Activated naive CD4-positive, alpha-beta T cell treated with Interleukin-2 at 50 U/mL for 16 hours (primary cell): Measurements from ENCODE around the gene NLN.
"Not testable (repeated sequence)": the region's sequence is repeated elsewhere in the genome, so short reads cannot be mapped to it uniquely, and the experiment has no call there.

Experiments
- DNase-seq: peaks from one replicate; pipeline ENCODE4 v3.0.0-alpha.2; 2020

NLN gene

DNA sequence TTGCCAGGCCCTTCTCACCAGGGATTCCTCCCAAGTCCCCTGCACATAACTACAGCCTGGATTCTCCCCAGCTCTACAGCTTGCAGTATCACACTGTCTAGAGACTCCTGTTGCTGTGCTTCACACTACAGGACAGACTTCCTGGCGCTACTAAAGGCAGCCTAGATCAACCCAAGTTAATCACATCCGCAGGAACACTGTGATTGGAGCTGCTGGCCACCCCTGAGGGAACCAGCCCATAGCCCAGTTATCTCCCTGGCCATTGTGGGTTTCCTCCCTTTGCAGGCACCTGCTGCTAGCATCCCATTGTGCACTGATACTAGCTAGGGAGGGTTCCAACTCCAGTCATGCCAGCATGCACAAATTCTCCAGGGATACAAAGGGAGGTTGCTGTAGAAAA, 53.5 kb downstream of the NLN start:
- no peak for DNase-seq

DNA sequence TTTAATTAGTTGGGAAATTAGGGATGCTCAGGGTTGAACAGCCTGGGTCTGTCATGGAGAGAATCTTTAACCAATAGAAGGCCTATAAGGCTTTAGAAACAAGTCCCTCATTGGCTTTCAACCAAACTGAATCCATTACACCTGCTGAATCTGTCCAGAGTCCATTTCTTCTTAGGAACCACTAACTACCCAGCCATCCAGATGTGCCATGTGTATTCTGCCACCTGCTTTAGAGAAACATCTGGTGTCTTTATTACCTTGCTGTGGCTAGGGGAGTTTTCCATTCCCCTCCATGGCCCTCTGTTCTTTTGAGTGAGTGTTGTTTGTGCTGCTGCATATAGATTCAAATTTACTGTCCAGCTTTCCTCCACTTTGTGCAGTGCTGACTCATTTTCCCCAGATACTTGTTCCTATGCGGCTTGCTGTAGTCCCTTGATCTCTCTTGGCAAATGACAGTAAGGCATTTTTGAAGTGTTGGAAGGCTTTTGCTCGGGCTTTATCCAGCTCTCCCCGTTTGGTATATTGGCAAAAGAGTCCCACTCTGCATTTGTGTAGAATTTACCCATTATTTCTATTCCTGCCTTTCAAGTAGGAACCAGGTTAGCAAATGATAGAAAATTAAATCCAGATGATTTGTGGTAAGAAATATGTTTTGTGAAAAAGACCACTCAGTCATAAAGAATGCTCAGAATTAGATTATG, 54.6 kb downstream of the NLN start:
- DNase-seq = no peak

DNA sequence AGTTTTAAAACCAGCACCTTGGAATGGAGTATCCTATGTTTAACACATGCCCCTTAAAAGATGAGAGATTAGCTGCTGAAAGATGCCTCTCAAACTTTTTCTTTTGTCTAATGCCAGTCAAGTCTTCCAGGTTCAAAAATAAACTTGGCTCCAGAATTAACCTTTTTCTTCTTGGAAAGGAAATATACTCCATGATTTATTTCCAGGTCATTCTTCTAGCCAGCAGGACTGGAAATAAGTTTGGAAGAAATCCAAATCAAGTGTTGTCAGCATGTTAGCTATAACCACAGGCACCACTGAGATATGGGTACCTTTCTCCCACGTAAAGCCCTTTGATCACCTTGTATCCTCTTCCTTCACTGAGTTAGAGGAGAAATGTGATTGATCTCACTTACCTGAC, 56.1 kb downstream of the NLN start:
- DNase-seq = no peak

DNA sequence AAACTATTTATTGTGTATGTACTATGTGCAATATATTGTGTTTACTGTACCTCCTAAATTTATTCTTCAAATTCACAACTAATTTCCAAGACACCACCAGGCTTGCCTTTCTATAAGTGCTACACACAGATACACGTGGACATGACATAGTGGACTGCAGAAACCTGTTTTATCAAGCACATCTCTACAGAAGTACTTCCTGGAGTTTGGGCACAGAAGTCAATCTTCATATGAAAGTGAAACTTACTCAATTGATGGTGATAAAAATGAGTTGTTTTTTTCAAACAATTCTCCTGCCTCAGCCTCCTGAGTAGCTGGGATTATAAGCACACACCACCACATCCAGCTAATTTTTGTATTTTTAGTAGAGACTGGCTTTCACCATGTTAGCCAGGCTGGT, 57.6 kb downstream of the NLN start:
- no peak for DNase-seq

DNA sequence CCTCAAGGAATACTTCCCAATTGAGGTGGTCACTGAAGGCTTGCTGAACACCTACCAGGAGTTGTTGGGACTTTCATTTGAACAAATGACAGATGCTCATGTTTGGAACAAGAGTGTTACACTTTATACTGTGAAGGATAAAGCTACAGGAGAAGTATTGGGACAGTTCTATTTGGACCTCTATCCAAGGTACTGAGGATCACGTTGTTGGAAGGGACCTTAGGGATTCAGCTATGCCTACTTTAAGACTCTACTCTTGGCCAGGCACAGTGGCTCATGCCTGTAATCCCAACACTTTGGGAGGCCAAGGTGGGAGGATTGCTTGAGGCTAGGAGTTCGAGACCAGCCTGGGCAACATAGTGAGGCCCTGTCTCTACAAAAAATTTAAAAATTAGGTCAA, 66.3 kb downstream of the NLN start:
- not testable (repeated sequence) for DNase-seq

DNA sequence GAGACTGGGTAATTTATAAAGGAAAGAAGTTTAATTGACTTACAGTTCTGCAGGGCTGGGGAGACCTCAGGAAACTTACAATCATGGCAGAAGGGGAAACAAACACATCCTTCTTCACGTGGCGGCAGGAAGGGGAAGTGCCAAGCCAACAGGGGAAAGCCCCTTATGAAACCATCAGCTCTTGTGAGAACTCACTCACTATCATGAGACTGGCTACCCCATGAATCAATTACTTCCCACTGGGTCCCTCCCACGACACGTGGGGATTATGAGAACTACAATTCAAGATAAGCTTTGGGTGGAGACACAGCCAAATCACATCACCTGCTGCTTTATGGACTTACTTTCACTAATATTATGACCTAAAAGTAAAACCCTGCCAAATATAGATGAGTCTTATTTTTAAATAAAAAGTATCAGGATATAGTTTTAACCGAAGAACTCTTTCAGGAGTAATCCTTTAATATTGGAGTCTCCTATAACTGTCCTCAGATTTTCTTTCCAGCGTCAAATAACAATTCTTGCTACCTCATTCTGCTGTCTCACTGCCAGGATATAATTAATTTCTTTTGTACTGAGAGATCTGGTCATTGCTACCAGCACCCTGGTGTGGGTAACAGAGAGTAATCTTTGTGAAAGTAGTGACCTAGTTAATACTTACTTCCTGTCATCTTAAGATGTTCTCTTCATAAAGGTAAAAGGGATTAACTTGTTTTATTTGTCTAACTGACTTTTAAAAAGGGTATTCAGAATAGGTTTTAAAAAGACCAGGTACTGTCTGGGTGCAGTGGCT, 68.6 kb downstream of the NLN start:
- peak; percentile 45 for DNase-seq

DNA sequence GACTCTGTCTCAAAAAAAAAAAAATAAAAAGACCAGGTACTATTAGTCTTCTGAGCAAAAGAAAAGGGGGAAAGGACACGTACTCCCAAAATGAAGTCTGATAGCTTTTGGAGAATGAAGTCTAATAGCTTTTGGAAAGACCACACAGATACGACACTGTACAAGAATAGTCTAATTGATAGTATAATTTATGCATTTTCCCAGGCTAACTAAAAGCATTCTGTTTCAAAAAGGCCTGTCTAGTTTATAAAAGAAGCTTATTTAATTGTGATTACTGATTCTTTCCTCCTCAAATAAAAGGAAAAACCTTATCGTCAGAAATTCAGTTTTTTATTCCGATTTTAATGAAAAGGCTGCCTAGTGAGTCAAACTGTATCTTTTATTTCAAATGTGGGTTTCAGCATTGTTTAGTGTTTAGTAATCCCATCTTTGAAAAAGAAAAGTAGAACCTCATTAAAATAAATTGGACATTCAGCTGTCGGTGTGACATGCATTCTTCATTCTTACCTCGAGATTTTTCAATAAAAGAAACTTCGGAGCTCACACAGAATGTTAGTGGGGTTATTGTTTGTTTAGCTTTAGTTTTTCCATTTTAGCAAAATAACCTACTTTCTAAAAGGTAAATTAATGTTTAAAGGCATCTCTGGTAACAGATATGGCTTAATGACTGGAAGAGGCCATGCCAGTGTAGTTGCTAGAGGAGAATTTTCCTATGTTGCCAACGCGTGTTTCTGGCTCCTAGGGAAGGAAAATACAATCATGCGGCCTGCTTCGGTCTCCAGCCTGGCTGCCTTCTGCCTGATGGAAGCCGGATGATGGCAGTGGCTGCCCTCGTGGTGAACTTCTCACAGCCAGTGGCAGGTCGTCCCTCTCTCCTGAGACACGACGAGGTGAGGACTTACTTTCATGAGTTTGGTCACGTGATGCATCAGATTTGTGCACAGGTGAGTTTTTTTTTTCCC, 70.0 kb downstream of the NLN start:
- no peak for DNase-seq

DNA sequence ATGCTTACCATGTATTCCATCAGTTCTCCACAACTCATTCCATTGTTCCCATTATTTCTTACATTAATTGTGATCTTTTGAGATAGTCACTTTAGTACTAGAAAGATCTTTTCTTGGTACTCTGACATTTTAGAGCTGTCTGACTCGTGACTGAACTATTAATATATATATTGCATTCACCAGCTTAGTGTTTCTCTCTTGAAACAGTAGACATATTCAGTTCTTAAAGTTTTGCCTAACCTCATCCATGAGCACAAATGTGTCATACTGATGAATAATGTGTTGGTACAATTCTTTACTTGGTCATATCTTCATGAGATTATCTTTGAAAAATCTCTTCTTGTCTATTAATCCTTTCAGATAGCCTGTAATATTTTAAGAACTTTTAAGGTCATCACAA, 74.3 kb downstream of the NLN start:
- DNase-seq = no peak

DNA sequence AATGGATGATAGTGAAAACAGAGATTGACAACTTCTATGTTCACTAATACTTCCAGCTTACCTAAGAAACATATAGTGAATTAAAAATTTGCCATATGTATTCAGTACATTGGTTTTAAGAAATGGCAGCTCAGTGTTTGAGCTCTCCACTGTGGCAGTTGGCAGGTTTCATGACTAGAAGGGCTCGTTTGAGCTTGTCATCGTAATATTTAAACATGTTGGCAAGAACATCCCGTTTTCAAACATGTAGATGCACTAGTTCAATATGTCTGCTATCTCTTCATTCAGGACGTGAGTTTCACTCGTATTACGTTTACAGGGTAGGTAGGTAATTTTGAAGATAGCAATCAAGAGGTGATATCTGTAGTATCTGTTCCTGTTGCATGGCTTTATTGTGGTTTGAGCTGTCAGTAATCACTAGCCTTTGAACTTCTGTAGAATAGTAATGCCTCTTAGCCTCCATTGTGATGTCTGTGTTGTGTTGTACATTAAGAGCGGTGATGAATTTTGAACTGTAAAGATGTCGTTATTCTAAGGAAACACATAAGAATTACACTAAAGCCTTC, 74.8 kb downstream of the NLN start:
- DNase-seq = no peak

DNA sequence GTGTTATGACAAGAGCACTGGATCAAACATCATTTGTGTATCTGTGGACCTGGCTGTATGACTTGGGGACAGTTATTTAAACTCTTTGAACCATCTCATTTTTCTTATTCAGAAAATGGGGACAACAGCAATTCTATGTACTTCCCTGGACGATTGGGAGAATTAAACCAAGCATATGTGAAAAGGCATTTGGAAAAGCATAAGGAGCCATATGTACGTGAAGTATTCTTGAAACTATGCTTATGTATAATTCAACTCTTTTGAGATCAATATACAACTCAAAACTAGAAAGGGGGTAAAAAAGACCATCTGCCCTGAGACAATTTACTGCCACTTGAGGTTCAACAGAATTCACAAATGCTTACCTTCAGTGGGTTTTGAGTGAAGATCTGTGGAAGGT, 75.5 kb downstream of the NLN start:
- no peak for DNase-seq

DNA sequence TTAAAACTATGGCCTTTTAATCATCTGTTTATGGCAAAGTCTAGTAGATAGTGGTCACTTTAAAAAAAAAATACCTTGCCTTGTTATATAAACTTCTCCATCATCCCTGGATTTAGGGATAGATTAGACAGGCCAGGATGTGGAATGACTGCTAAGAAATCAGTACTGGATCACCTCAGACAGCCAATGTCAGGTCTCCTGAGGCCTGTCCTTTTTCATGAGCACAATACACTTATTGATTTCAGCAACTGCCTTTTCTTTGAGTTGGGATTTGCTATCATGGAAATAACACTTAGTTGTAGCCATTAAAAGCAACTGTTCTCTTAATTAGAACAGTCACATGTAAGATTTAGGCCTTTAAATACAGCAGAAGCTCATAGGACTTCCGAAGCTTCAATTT, 77.9 kb downstream of the NLN start:
- DNase-seq = no peak

DNA sequence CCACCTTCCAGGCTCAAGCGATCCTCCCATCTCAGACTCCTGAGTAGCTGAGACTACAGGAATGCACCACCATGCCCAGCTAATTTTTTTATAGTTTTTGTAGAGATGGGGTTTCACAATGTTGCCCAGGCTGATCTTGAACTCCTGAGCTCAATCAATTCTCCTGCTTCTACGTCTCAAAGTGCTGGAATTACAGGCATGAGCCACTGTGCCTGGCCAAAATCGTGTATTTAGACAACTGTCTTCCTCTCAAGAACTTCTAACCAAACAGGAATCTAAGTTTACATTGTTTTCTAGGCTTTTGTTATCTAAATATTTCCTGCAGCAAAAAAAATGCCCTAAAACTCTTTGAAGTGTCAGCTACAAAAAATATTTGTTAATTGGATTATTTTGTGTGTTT, 78.8 kb downstream of the NLN start:
- no peak for DNase-seq

DNA sequence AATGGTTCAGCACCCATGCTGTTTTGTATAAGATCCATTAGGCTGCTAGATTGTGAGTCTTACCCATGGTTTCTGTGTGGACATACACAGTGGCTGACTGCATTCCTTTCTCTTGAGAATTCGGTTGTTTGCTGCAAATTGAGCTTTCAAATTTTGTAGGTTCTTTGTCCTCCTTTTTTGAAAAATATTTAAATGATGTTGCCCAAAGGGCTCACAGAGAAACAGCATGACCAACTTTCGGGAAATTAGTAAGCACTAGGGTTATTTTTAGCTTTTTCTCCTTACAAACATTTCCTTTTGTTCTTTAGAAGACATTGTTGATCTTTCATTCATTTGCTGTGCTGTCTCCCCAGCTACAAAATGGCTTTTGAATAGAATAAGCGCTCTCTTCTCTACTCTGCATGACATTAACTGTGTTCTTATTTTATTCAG, 79.4 kb downstream of the NLN start:
- DNase-seq = no peak

DNA sequence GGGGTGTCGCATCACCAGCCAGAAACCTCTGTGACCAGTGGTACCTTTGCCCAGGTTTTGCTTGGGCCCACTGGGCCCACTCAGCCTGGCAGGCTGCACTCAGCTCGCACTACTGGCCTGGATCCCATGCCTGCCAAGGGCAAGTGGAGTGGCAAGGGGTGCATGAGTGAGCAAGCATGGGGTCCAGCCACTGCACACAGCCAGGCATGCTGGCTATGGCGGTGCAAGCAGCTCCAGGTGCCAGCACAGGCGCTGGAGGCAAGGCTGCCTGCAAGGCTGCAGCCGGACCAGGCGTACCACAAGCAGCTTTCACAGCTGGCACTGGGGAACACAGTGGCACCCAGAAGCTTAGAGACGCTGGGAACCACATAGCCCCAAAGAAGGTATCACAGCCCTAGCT, 80.1 kb downstream of the NLN start:
- DNase-seq = no peak

DNA sequence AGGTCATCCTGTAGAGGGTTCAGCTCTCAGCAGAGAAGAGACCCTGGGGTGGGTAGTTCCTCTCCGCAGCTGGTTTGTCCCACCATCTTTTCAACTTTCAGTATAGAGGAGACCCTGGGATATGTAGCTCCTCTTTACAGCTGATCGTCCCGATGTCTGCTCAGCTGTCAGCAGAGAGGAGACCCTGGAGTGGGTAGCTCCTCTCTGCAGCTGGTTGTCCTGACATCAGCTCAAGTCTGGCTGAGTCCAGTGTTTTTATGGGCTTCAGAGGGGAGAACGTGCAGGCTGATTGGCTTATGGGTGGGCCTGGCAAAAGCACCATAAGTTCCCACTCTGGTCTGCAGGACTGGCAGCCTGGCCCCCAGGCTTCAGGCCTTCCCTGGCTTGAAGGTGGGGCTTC, 80.8 kb downstream of the NLN start:
- DNase-seq = no peak

DNA sequence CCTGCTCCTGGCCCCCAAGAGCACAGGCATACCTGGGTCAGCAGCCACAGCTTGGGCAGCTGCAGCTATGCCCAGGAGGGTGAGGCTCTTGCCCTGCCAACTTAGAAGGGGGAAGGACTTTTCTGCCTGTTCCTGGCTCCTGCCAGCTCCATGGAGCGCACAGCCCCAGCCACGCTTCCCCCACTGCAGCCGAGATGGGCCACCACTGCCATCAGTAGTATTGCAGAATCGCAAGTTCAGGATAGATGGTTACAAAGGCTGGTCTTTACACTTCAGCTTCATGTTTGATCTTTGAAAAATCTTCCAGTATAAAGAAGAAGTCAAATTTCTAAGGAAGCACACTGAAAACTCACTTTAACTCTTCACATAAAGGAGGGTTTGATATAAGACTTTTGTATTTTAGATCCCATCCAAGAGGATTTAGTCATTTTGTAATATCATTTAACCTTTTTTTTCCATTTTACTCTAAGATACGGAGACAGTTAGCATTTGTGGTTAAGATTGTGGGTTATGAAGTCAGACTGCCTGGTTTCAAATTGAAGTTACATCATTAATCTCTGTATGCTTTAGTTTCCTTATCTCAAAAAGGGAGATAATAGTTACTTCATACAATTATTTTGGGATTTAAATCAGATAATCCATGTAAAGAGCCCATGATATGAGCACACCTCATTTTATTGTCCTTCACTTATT, 81.8 kb downstream of the NLN start:
- DNase-seq = no peak

DNA sequence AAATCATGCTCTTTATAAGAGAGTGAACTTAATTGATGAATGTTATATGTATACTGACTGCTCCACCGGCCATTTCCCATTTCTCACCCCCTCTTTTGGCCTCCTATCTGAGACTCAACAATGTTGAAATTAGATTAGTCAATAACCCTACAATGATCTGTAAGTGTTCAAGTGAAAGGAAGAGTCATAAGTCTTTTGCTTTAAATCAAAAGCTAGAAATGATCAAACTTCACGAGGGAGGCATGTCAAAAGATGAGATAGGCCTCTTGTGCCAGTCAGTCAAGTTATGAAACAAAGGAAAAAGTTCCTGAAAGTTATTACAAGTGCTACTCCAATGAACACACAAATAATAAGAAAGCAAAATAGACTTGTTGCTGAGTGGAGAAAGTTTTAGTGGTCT, 83.1 kb downstream of the NLN start:
- no peak for DNase-seq

DNA sequence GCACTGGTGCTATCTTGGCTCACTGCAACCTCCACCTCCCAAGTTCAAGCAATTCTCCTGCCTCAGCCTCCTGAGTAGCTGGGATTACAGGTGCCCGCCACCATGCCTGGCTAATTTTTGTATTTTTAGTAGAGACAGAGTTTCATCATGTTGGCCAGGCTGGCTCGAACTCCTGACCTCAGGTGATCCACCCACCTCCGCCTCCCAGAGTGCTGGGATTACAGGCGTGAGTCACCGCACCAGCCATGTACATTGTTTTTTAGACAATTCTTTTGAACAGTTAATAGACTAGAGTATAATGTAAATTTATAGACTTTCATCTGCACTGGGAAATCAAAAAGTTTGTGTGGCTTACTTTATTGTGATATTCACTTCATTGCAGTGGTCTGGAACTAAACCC, 85.5 kb downstream of the NLN start:
- DNase-seq = not testable (repeated sequence)

DNA sequence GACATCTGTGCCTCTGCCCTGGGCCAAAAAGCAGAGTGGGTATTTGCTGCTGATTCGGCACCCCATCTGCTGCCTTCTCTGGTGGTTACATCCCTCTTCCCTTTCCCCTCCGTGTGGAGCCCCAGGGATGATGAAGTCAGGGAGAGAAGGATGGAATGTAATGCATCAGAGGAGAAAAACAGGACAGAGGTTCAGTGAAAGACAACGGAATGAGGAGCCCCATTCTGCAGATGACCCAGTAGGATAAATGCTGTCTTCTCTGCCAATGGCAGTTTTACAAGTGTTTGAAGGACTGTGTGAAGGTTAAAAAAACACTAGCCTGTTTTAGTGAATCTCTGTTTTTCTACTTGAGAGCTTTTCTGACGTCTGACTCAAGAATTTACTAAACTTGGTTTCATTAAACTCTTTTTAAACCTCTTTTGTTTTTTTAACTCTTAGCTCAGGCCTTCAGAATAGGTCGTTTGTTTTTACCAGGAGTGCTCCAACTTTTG, 86.3 kb downstream of the NLN start:
- no peak for DNase-seq

DNA sequence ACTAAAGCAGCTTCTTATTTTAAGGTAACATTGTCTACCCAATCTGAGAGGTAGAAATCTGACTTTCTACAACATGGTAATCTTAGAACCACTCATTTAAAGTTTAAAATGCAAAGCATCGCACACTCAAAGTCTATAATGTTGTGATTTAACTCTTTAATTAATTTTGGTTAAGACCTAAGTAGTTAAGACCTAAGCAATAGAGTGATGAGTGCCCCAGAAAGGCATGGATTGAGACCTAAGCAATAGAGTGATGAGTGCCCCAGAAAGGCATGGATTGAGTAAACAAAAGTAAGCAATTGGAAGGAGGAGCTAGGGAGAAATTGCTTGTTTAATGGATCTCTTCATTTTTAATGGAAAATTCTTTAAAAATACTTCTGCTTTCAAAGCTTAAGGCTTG, 86.8 kb downstream of the NLN start:
- DNase-seq = no peak

DNA sequence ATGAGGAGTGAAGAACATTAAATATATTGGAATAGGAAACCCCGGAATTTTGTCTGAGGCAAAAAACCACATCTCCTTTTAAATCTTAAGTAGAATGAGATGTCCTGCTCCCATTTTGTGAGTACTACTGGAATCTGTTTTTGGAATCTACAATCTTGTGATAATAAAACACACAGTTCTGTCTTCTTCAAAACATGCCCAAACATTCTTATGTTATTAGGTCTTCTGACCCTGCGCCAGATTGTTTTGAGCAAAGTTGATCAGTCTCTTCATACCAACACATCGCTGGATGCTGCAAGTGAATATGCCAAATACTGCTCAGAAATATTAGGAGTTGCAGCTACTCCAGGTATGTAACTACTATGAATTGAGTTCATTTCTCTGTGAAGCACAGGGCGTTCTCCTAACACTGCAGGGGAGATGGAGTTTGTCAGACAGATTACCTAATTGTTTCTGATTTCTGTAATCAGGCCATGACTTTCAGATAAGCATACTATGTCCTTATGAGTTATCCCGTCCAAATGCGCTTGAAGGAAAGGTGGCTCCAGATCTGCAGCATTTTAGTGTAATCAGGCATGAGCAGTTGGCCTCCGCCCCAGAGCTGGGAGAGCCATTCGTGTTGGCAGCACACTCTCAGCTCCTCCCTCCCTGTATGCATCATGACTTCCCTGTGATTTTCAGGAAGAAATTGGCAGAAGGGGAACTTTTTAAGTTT, 88.0 kb downstream of the NLN start:
- DNase-seq = no peak

DNA sequence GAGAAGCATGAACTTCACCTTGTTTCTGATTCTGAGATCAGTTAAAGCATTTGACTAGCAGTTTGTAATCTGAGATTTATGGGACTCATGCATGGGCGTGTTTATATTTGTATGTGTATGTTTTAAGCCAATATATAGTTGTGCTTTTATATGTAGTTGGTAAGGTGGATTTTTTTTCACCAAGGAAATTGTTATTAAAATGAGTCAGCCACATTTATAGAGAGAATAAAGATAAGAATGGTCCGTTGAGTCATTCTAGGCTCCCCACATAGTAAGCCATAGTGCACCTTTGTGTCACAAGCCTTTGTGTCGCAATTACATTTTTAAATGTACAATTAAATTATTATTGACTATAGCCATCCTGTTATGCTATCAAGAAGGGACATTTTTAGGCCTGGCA, 89.0 kb downstream of the NLN start:
- no peak for DNase-seq
